Activated naive CD8-positive, alpha-beta T cell (primary cell): ENCODE results near the gene CPED1.
A peak's percentile ranks its signal among the peaks of the same experiment; 100 is the strongest.
"Not testable (repeated sequence)": the region's sequence is repeated elsewhere in the genome, so short reads cannot be mapped to it uniquely, and the experiment has no call there.

ENCODE experiments used
- H3K27ac Mint-ChIP-seq: one replicate; pipeline ENCODE4 v1.8.0; 2021; ENCODE audit warnings: mixed read lengths
- H3K27me3 Mint-ChIP-seq: one replicate; pipeline ENCODE4 v1.8.0; 2021; ENCODE audit warnings: mixed read lengths
- H3K36me3 Mint-ChIP-seq: one replicate; pipeline ENCODE4 v1.8.0; 2021; ENCODE audit warnings: mixed read lengths
- H3K4me1 Mint-ChIP-seq: one replicate; pipeline ENCODE4 v1.8.0; 2021; ENCODE audit warnings: low read depth, mixed read lengths
- H3K4me3 Mint-ChIP-seq: one replicate; pipeline ENCODE4 v1.8.0; 2021; ENCODE audit warnings: mild to moderate bottlenecking, mixed read lengths
- H3K9me3 Mint-ChIP-seq: one replicate; pipeline ENCODE4 v1.8.0; 2021; ENCODE audit warnings: low read depth, mixed read lengths

Gene CPED1

DNA sequence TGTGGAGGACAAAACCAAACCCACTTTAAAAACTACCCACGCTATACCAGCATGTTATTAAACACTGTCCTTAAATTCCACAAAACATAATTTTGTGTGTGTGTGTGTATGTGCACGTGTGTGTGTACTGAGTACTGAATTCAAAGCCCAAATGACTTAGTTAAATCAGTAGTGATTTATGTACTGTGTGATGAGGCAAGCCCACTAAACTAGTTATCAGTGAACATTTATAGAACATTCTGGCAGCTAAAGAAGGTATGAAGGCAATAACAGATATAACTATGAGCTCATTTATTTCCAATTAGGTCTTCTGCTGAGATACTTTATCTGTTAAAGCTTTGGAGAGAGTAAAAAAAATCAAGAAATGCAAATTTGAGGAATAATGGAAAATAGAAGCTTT, 115.1 kb downstream of the CPED1 start:
- no peak overlapping the region for H3K4me3 Mint-ChIP-seq
- H3K36me3 Mint-ChIP-seq = no peaks in the 10 kb centered on the region
- H3K27ac Mint-ChIP-seq = no peak overlapping the region
- no peaks in the 10 kb centered on the region for H3K9me3 Mint-ChIP-seq
- peaks cover 3% of the 10 kb centered on the region for H3K27me3 Mint-ChIP-seq
- no peaks in the 10 kb centered on the region for H3K4me1 Mint-ChIP-seq

DNA sequence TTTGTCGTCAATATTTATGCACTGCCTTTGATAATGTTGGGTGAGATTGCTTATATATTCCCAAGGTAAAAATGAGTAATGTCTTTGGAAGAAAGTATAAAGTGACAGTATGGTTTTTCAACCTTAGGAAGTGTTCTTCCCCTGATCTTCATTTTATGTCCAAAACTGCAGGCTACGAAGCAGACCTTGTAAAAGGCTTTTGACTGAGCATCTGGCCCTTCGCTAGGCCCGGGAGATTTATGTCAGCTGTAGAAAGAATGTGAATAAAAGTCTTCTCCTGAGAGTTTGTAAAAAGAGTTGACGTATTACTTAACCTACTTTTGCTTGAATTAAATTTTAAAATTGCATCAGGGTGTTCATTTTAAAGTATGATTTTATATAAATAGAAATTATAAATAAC, 116.8 kb downstream of the CPED1 start:
- Mint-ChIP-seq H3K4me1 (no peaks in the 10 kb centered on the region), H3K36me3 (no peaks in the 10 kb centered on the region), H3K27ac (no peak overlapping the region), H3K27me3 (peaks cover 6% of the 10 kb centered on the region), H3K9me3 (no peaks in the 10 kb centered on the region), H3K4me3 (no peak overlapping the region)

DNA sequence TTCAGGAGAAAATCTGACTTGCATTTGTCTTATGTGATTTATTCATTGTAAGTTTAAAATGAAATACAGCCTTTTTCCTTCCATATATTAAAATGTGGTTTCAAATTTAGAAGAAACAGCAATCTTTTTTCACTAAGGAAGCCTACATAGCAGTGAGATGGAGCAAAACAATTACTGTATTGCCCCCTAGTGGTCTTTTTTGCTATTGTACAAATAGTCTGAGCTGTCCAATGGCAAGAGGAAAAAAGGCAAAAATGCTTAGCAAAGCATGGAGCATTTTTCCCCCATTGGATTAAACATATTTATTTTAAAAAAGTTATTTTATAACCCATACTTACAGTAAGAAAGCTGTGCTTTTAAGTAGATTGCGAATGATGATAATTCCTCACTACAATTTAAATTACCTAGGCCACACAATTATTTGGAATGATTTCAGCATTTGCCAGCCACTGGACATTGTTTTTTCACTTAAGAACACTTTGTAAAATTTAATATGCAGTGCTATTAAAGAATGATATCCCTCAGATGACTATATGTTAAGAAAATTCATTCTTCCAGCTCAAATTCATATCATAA, 119.5 kb downstream of the CPED1 start:
- H3K36me3 Mint-ChIP-seq = no peaks in the 10 kb centered on the region
- H3K4me1 Mint-ChIP-seq = no peaks in the 10 kb centered on the region
- no peak overlapping the region for H3K27ac Mint-ChIP-seq
- H3K27me3 Mint-ChIP-seq = peaks cover 6% of the 10 kb centered on the region
- H3K4me3 Mint-ChIP-seq = no peak overlapping the region
- H3K9me3 Mint-ChIP-seq = no peaks in the 10 kb centered on the region

DNA sequence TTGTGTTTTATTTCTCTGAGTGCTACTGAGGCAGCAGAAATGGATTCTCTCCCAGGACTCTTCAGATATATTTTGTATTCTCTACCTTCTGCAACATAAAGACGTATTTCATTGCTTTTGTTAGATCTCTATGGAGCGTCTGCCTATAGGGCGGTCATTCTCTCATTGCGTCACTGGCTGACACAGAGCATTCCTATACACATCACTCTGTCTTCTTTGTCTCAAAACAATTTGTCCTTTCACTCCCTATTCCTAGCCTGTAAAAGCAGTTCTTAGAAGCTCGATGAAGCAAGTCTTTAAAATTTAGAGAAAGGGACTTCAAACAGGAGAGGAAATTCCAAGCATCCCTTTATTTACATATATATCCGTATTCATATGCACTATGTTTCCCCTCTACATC, 120.6 kb downstream of the CPED1 start:
- Mint-ChIP-seq H3K4me1 (no peaks in the 10 kb centered on the region), H3K9me3 (no peaks in the 10 kb centered on the region), H3K27me3 (peaks cover 2% of the 10 kb centered on the region), H3K36me3 (no peaks in the 10 kb centered on the region), H3K4me3 (no peak overlapping the region), H3K27ac (no peak overlapping the region)

DNA sequence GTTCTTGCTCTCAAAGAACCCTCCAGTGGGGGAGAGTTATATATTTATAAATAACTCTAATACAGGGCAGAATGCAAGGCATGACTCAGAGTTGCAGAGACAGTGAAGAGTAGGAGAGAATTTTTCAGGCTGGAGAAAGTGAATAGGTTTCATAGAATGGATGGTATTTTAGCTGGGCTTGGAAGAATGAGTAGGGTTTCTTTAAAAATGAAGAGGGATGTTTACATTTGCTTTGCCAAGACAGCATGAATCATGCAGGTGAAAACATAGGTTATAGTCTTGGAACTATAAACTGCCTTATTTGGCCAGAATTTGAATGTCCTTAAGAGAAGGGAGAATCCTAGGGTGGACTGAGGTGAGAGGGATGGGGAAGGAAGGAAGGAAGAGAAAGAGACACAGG, 124.8 kb downstream of the CPED1 start:
- Mint-ChIP-seq H3K4me1 (no peaks in the 10 kb centered on the region), H3K27ac (no peak overlapping the region), H3K9me3 (no peaks in the 10 kb centered on the region)

DNA sequence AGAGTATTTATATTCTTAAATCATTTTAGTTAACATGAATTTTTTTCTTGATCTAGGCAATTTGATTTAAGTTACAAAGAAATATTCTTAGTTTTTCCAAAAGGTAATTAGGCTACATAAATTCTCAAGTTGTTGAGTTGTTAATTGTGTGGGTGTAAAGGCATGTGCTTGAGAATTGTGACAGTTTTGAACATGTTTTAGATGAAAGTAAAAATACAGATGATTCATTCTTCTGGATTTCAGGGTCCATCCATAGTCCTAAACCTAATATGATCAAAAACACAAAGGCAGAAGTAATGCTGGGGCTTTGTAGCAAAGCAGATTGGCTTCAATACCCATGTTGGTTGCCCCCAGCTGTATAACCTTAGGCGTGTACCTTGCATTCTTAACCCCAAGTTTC, 127.9 kb downstream of the CPED1 start:
- Mint-ChIP-seq H3K27me3 (peaks cover 2% of the 10 kb centered on the region), H3K4me1 (no peaks in the 10 kb centered on the region), H3K27ac (no peak overlapping the region), H3K9me3 (no peaks in the 10 kb centered on the region), H3K4me3 (no peak overlapping the region), H3K36me3 (no peaks in the 10 kb centered on the region)

More for the DNA sequence above, 124.8 kb downstream of the CPED1 start:
- no peaks in the 10 kb centered on the region for H3K36me3 Mint-ChIP-seq
- H3K27me3 Mint-ChIP-seq = peaks cover 2% of the 10 kb centered on the region
- no peak overlapping the region for H3K4me3 Mint-ChIP-seq

DNA sequence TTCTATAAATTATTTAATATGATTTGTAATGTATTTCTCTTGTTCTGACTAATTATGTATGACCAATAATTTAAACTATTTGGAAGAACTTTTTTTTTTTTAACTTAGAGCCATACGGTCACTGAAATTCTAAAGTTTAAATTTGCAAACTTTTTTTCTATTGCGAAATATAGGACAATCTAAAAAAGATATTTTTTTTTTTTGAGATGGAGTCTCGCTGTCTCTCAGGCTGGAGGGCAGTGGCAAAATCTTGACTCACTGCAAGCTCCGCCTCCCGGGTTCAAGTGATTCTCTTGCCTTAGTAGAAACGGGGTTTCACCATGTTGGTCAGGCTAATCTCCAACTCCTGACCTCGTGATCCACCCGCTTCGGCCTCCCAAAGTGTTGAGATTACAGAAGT, 130.5 kb downstream of the CPED1 start:
- H3K27me3 Mint-ChIP-seq = peaks cover 3% of the 10 kb centered on the region
- no peaks in the 10 kb centered on the region for H3K4me1 Mint-ChIP-seq
- no peaks in the 10 kb centered on the region for H3K9me3 Mint-ChIP-seq
- H3K4me3 Mint-ChIP-seq = no peak overlapping the region
- no peak overlapping the region for H3K27ac Mint-ChIP-seq
- no peaks in the 10 kb centered on the region for H3K36me3 Mint-ChIP-seq

DNA sequence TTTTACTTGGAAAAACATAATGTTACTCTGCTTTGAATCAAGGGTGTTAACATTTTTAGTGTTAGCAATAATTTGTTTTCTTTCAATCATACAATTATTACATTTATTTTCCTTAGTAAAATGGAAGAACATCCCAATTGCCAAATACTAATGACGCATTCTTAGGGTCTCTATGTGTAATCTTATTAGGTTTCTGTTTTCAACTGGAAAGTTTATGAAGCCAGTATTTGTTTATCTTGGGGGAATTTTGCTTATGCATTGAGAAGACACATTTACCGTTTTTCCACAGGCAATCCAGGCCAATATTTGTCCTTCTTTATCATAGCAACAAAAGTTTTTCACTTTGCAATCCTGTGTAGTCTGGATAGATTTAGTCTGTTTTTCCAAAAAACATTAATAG, 134.5 kb downstream of the CPED1 start:
- H3K9me3 Mint-ChIP-seq = no peaks in the 10 kb centered on the region
- H3K4me1 Mint-ChIP-seq = no peaks in the 10 kb centered on the region
- H3K27ac Mint-ChIP-seq = no peak overlapping the region
- H3K36me3 Mint-ChIP-seq = no peaks in the 10 kb centered on the region
- peaks cover 9% of the 10 kb centered on the region for H3K27me3 Mint-ChIP-seq
- no peak overlapping the region for H3K4me3 Mint-ChIP-seq

DNA sequence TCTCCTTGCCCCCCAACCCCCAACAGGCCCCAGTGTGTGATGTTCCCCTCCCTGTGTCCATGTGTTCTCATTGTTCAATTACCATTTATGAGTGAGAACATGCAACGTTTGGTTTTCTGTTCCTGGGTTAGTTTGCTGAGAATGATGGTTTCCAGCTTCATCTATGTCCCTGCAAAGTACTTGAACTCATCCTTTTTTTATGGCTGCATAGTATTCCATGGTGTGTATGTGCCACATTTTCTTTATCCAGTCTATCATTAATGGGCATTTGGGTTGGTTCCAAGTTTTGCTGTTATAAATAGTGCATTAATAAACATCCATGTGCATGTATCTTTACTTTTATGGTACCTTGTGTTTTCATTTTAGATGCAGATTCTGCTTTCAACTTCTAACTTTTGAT, 136.9 kb downstream of the CPED1 start:
- not testable (repeated sequence) for H3K4me3 Mint-ChIP-seq, H3K36me3 Mint-ChIP-seq, H3K9me3 Mint-ChIP-seq, H3K4me1 Mint-ChIP-seq, H3K27me3 Mint-ChIP-seq, H3K27ac Mint-ChIP-seq

DNA sequence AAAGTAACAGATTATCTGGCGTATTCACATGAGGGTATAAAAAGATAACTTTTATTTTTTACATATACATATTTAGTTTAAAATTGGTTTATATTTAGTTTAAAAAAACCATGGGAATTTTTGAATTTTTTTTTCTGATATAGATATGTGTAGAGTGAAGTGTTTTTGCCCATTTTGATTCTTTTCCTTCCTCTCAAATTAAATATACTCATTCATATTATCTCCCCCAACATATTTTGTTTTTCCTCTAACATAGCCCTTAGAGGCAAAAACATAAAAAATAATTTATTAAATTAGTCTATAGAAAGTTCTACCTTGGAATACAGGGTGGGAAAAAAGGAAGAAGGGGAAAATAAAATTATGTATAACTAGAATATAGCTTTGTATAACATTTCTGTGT, 137.7 kb downstream of the CPED1 start:
- Mint-ChIP-seq H3K4me1 (no peaks in the 10 kb centered on the region), H3K4me3 (no peak overlapping the region), H3K27me3 (peaks cover 7% of the 10 kb centered on the region), H3K36me3 (no peaks in the 10 kb centered on the region), H3K9me3 (no peaks in the 10 kb centered on the region), H3K27ac (no peak overlapping the region)

DNA sequence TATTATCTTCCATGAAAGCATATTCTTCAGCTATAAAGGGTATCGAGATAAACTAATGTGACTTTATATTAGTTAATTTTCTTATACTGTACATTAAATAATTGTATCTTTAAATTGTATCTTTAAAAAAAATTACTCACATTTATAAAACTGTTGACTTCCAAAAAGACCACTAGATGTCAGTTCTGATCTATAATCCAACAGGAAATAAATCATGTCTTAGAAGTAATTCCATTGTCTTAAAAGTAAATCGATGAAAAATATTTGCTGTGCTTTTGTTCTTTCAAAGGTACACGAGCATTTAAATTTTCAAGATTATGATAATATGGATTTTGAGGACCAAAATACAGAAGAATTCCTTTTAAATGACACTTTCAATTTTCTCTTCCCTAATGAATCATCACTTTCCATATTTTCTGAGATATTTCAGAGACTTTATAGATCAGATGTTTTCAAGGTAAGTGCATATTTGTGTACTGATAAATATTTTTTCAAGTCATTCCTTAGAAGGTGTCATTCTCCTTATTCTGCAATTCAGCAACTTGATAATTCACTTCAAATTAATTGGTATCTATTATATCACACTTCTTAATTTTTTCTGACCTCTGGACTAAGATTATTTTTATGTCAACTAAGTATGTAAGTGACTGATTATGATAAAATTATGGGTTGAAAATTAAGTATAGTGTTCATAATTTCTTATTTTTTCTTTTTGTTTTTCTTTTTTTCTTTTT, 138.5 kb downstream of the CPED1 start:
- Mint-ChIP-seq H3K36me3 (no peaks in the 10 kb centered on the region), H3K27ac (no peak overlapping the region), H3K4me1 (no peaks in the 10 kb centered on the region), H3K27me3 (peaks cover 7% of the 10 kb centered on the region), H3K4me3 (no peak overlapping the region), H3K9me3 (no peaks in the 10 kb centered on the region)

DNA sequence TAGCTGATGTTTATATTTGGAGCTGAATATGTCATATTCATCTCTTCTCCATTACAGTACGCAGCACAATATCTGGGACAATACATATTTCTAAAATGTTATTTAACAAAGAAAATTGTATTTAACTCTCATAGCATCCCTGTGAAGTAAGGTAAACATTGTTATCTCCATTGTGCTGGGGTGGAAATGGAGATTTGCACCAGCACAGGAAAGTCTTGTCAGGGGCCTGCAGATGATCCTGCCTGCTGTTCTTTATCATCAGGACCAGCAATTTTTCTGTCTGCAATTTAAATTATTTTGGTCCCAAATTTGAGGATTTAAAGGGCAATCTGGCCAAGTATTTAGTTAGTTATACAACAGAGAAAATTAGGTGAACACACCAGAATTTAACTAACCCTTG, 144.4 kb downstream of the CPED1 start:
- H3K9me3 Mint-ChIP-seq = no peaks in the 10 kb centered on the region
- H3K4me1 Mint-ChIP-seq = peaks cover 1% of the 10 kb centered on the region
- no peaks in the 10 kb centered on the region for H3K27me3 Mint-ChIP-seq
- H3K4me3 Mint-ChIP-seq = no peak overlapping the region
- H3K36me3 Mint-ChIP-seq = no peaks in the 10 kb centered on the region
- no peak overlapping the region for H3K27ac Mint-ChIP-seq

DNA sequence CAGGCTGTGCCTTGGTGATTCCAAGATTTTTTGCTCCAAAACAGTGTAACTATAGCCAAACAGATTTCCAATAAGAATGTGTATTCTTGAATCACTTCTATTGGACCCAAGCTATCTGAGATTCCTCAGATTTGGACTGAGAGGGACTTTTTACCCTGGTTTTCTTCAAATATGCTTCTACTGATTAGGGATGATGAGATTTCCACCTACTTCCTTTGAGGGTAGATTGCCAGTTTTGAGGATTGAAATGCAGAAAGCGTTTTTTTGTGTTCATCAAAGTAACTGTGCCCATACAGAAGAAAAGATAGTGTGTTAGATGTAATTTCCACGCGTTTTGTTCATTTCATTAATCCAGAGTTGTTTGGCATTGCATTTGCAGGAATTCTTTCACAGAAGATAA, 144.9 kb downstream of the CPED1 start:
- H3K27me3 Mint-ChIP-seq = no peaks in the 10 kb centered on the region
- no peak overlapping the region for H3K27ac Mint-ChIP-seq
- peaks cover 6% of the 10 kb centered on the region for H3K4me1 Mint-ChIP-seq
- H3K9me3 Mint-ChIP-seq = no peaks in the 10 kb centered on the region
- H3K4me3 Mint-ChIP-seq = no peak overlapping the region
- no peaks in the 10 kb centered on the region for H3K36me3 Mint-ChIP-seq

DNA sequence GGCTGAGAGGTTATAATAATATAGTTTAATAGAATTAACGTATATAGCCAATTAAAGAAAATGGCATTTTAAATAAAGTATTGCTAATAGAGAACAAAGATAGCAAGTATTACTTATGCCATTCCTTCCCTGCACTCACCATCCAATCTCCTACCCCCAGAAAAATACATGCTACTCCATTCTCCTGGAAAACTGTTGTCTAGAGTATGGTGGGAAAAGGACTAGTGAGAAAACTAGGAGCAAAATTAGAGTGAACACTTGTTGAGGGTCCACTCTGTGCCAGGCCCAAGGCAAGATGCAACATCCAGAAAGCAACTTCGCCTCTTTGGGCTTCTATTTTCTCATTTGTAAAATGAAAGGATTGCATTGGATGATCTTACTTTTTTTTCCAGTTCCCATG, 149.1 kb downstream of the CPED1 start:
- peaks cover 14% of the 10 kb centered on the region for H3K4me1 Mint-ChIP-seq
- H3K9me3 Mint-ChIP-seq = no peaks in the 10 kb centered on the region
- no peaks in the 10 kb centered on the region for H3K36me3 Mint-ChIP-seq
- no peak overlapping the region for H3K4me3 Mint-ChIP-seq
- no peak overlapping the region for H3K27ac Mint-ChIP-seq
- peaks cover 1% of the 10 kb centered on the region for H3K27me3 Mint-ChIP-seq

DNA sequence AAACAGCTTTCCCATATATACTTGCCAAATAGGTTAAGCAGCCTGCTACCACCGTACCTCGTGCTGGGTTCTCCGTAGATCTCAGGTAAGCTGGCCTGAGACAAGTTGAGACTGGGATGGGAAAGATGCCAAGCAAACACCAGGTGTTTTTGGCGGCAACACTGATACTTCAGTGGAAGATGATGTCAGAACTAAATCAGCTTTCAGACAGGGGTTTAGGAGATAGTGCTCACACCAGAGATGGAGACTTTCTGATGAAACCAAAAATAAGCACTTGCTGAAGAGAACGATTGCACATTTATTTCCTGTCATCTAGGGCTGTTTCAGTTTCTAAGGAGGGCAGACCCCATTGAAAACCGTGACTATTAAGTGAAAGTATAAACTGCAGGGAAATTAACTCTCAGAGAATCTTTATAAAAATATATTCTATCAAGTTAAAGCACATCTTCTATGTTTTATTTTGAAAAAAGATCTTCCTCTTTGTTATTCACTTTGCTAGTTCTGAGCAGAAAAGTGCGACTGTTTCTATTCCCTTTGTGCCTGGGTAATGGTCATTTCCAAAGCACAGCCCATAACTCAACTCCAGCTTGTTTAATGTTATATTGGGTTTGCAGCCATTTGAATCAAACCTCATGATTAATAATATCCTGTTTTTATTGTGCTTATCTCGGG, 149.9 kb downstream of the CPED1 start:
- Mint-ChIP-seq H3K27ac (peak overlapping the region; percentile 73), H3K4me3 (no peak overlapping the region)

DNA sequence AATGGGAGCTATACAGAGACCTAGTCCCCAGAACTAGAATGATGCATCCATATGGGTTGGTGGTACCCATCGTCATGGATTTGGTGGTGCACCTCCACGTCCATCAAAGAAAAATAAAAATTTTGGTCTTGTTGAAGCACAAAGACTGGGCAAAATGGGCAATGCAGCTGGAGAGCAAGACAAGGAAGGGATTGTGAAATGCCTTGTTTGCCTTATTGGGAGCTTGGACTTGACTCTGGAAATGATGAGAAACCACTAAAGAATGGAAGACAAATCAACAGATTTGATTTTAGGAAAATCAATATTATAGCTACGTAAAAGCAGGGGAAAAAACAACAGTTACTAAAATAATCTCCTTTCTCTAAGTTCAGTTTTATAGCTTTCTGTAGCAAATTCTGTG, 150.9 kb downstream of the CPED1 start:
- no peaks in the 10 kb centered on the region for H3K9me3 Mint-ChIP-seq
- H3K27me3 Mint-ChIP-seq = peaks cover 1% of the 10 kb centered on the region
- H3K36me3 Mint-ChIP-seq = no peaks in the 10 kb centered on the region
- peaks cover 14% of the 10 kb centered on the region for H3K4me1 Mint-ChIP-seq
- no peak overlapping the region for H3K4me3 Mint-ChIP-seq
- no peak overlapping the region for H3K27ac Mint-ChIP-seq

More for the DNA sequence above, 149.9 kb downstream of the CPED1 start:
- H3K27me3 Mint-ChIP-seq = peaks cover 1% of the 10 kb centered on the region
- H3K4me1 Mint-ChIP-seq = peaks cover 14% of the 10 kb centered on the region
- no peaks in the 10 kb centered on the region for H3K36me3 Mint-ChIP-seq
- no peaks in the 10 kb centered on the region for H3K9me3 Mint-ChIP-seq
